ENCODE measurements around the gene TCEANC2. TPM values are rescaled to one million over a fixed set of nuclear protein-coding genes. Genes with fewer than 3 reads are reported as not detected.

Gene TCEANC2
- total RNA-seq, 1 experiment from 2014 or later, result 5.3 TPM

- no peak overlapping the region for H3K27ac ChIP-seq (ENCODE audit: insufficient read length, low read depth, low read length)
- no peak overlapping the region for H3K14ac ChIP-seq (ENCODE audit: insufficient read depth, low read length)
- H2BK20ac ChIP-seq (ENCODE audit: low read depth, low read length, poor library complexity, severe bottlenecking), result no peak overlapping the region
- H2AK5ac ChIP-seq (ENCODE audit: insufficient read length, low read length), result no peak overlapping the region
- no peak overlapping the region for H3K56ac ChIP-seq (ENCODE audit: insufficient read length, low read depth, low read length)
- Mint-ChIP-seq H3K27ac (no peak overlapping the region), H3K36me3 (ENCODE audit: insufficient read depth in 1 of 3, low read depth in 3 of 3) (no peaks in the 10 kb centered on the region), H3K27me3 (ENCODE audit: low read depth) (peaks cover 21% of the 10 kb centered on the region), H3K4me3 (no peak overlapping the region; a peak in 1 of 5 replicates), H3K9me3 (no peaks in the 10 kb centered on the region), H3K4me1 (peaks cover 20 to 22% of the 10 kb centered on the region in 2 experiments)
- no peak overlapping the region for H4K5ac ChIP-seq (ENCODE audit: insufficient read length, low read depth, low read length)
- TF ChIP-seq CTCF (conservative IDR thresholded peaks at IDR 0.05), result no peak
- H3K23ac ChIP-seq (ENCODE audit: insufficient read length, low read depth, low read length), result no peak overlapping the region
- H4K8ac ChIP-seq (replicated peaks; ENCODE audit: insufficient read length, low read depth, low read length), result no peak overlapping the region
- no peak overlapping the region for H3T11ph ChIP-seq (ENCODE audit: low read length)
- no peak overlapping the region for H3K4ac ChIP-seq (ENCODE audit: low read depth, low read length)
- WGBS (ENCODE audit: extremely low coverage, insufficient read length, low lambda C conversion rate), result no CpG with 5 or more reads among the region's 8 CpGs
- H3K27me3 ChIP-seq (ENCODE audit: insufficient read depth, low read length), result no peaks in the 10 kb centered on the region; the same call in 1 of the 2 replicates
- no peak overlapping the region for H2BK5ac ChIP-seq (ENCODE audit: insufficient read length, low read length)
- H3K23me2 ChIP-seq (ENCODE audit: insufficient read length, low read depth, low read length, poor library complexity, severe bottlenecking), result no peaks in the 10 kb centered on the region
- no peak overlapping the region for H2BK12ac ChIP-seq (ENCODE audit: insufficient read length, low read depth, low read length)
- no peak overlapping the region for H3K9ac ChIP-seq (ENCODE audit: extremely low read depth, insufficient read length, low read length)
- no peak overlapping the region for H4K91ac ChIP-seq (ENCODE audit: insufficient read length, low read depth, low read length)
- no peaks in the 10 kb centered on the region for H3K79me1 ChIP-seq (ENCODE audit: insufficient read depth, low read depth, low read length, poor library complexity, severe bottlenecking)
- H3K9me3 ChIP-seq (ENCODE audit: control insufficient read depth, low read depth, low read length), result no peaks in the 10 kb centered on the region
- no peaks in the 10 kb centered on the region for H3K79me2 ChIP-seq (ENCODE audit: insufficient read depth, low read length)
- no peak overlapping the region for H2BK15ac ChIP-seq (ENCODE audit: low read depth, low read length)
- no peak overlapping the region for H3K4me2 ChIP-seq (ENCODE audit: insufficient read depth, insufficient read length, low read length)
- no peak overlapping the region for H2AFZ ChIP-seq (ENCODE audit: low read length)
- peaks cover 5% of the 10 kb centered on the region for H4K20me1 ChIP-seq (ENCODE audit: control insufficient read depth, insufficient read depth, insufficient read length)
- H3K4me1 ChIP-seq (ENCODE audit: insufficient read depth, low read length), result no peaks in the 10 kb centered on the region
- no peak for DNase-seq
- H2BK120ac ChIP-seq (ENCODE audit: low read depth, low read length, poor library complexity, severe bottlenecking), result no peak overlapping the region
- H3K18ac ChIP-seq (ENCODE audit: insufficient read length, low read depth, low read length), result no peak overlapping the region
Measured at GRCh38 chr1:54122992-54123391, 69.6 kb downstream of the TCEANC2 start.
